Lung (tissue), 12 donors: Measurements from ENCODE around the gene CRY1. TPM values are rescaled to one million over a fixed set of nuclear protein-coding genes. Genes with fewer than 3 reads are reported as not detected.
"Not testable (repeated sequence)": the region's sequence is repeated elsewhere in the genome, so short reads cannot be mapped to it uniquely, and the experiment has no call there.

ENCODE experiments used
- ATAC-seq: fragments of 200-7000 bp; cut with Tn5 transposase; one replicate; pipeline ENCODE4 v1.9.1; 2020; ENCODE audit warnings: moderate number of reproducible peaks; ENCODE audit not compliant: insufficient read depth, low FRiP score
- DNase-seq, 3 donors: peaks; one replicate each; pipeline ENCODE4 v3.0.0-alpha.2; 2013 to 2017
- H3K27ac ChIP-seq, 2 donors: one replicate each; pipeline ENCODE4 v1.5.1; 2013; ENCODE audit warnings: mild to moderate bottlenecking in 2 of 2, moderate library complexity in 2 of 2, control low read depth in 1 of 2, inconsistent platforms in 1 of 2, low read depth in 1 of 2, low read length in 1 of 2
- H3K27me3 ChIP-seq, 3 donors: one replicate each; pipeline ENCODE4 v1.5.1; 2013; ENCODE audit warnings: low read length in 2 of 3; ENCODE audit not compliant: control insufficient read depth in 3 of 3, insufficient read depth in 3 of 3
- H3K36me3 ChIP-seq, 4 donors: one replicate each; pipeline ENCODE4 v1.5.1; 2013; ENCODE audit warnings: low read length in 4 of 4, mild to moderate bottlenecking in 1 of 4, moderate library complexity in 1 of 4; ENCODE audit not compliant: control insufficient read depth in 4 of 4, insufficient read depth in 4 of 4
- H3K4me1 ChIP-seq, 5 donors: one replicate each; pipeline ENCODE4 v1.5.1; 2013; ENCODE audit warnings: low read length in 5 of 5, mild to moderate bottlenecking in 2 of 5, moderate library complexity in 1 of 5; ENCODE audit not compliant: control insufficient read depth in 5 of 5, insufficient read depth in 5 of 5
- H3K4me3 ChIP-seq: one replicate; pipeline ENCODE4 v1.5.1; 2013; ENCODE audit warnings: mild to moderate bottlenecking, control low read depth, moderate library complexity
- H3K9ac ChIP-seq, 2 donors: one replicate each; pipeline ENCODE4 v1.5.1; 2013; ENCODE audit warnings: low read length in 2 of 2, control low read depth in 1 of 2; ENCODE audit not compliant: insufficient read depth in 1 of 2
- H3K9me3 ChIP-seq, 4 donors: one replicate each; pipeline ENCODE4 v1.5.1; 2013; ENCODE audit warnings: low read length in 3 of 4, mild to moderate bottlenecking in 1 of 4, moderate library complexity in 1 of 4; ENCODE audit not compliant: control insufficient read depth in 4 of 4, insufficient read depth in 3 of 4
- CTCF ChIP-seq: IDR thresholded peaks from 2 replicates; pipeline ENCODE4 v1.5.1; 2012; ENCODE audit warnings: mild to moderate bottlenecking; ENCODE audit errors: control extremely low read depth, extremely low read depth
- WGBS, 2 donors: extraction: QIAGEN DNeasy Blood & Tissue Kit; methylation state at CpG; one replicate each; pipeline ENCODE4 v1.1.7; 2013; 5-methylcytosine and 5-hydroxymethylcytosine counted together
- polyA plus RNA-seq, 2 donors: library from polyadenylated mRNA; stranded (reverse); fragments of 200-250 nt; gene quantifications; one replicate each; pipeline ENCODE4 v1.2.1, GENCODE V29; 2013
- total RNA-seq, 2 donors: library from RNA; depleted of rRNA in 1 of 2; stranded (reverse); fragments of >200 nt in 1 of 2; gene quantifications; one replicate each; pipeline ENCODE4 v1.2.1, GENCODE V29; 2014 to 2021
- donor health status: control.
- donor health status: control.
- donor health status: Bipolar disorder and iron deficiency.
- donor health status: healthy.
- donor health status: DM: yes; HTN: yes; CAD: no.

CRY1 gene
- total and polyA plus RNA-seq, 4 donors: 5.6 to 37.2 (median 17.9) TPM

GRCh38 chr12:107111314-107111713 is 18.0 kb upstream of the CRY1 start:
- H3K9ac ChIP-seq: no peak overlapping the region
- no peak for DNase-seq
- no peak overlapping the region for H3K4me3 ChIP-seq
- H3K4me1 ChIP-seq: no peaks in the 10 kb centered on the region
- no peaks in the 10 kb centered on the region for H3K9me3 ChIP-seq
- H3K27ac ChIP-seq: no peak overlapping the region
- H3K27me3 ChIP-seq: no peaks in the 10 kb centered on the region
- no peaks in the 10 kb centered on the region for H3K36me3 ChIP-seq
- no peak for ATAC-seq
- no peak for TF ChIP-seq CTCF

GRCh38 chr12:107109726-107110719 is 16.7 kb upstream of the CRY1 start:
- Histone ChIP-seq H3K9ac (no peak overlapping the region), H3K36me3 (no peaks in the 10 kb centered on the region), H3K9me3 (no peaks in the 10 kb centered on the region), H3K4me1 (no peaks in the 10 kb centered on the region), H3K4me3 (no peak overlapping the region), H3K27ac (no peak overlapping the region), H3K27me3 (no peaks in the 10 kb centered on the region)
- 78 to 84% methylated on average over 12 of the region's 12 CpGs for WGBS, 2 donors
- ATAC-seq: no peak
- no peak for DNase-seq
- no peak for TF ChIP-seq CTCF

- ATAC-seq (no peak), DNase-seq (no peak)
- TF ChIP-seq CTCF: no peak
- H3K9ac ChIP-seq: no peak overlapping the region
- no peak overlapping the region for H3K4me3 ChIP-seq
- 86 to 89% methylated on average over 8 of the region's 8 CpGs for WGBS, 2 donors
- no peak overlapping the region for H3K27ac ChIP-seq
- no peaks in the 10 kb centered on the region for H3K9me3 ChIP-seq
- no peaks in the 10 kb centered on the region for H3K4me1 ChIP-seq
- H3K36me3 ChIP-seq: no peaks in the 10 kb centered on the region
- H3K27me3 ChIP-seq: no peaks in the 10 kb centered on the region
Observed at GRCh38 chr12:107108995-107109508, 15.7 kb upstream of the CRY1 start.

- 91 to 92% methylated on average over 1 of the region's 1 CpG for WGBS, 2 donors
- H3K9me3 ChIP-seq, H3K4me1 ChIP-seq, DNase-seq, H3K27me3 ChIP-seq, H3K36me3 ChIP-seq, H3K9ac ChIP-seq, H3K27ac ChIP-seq, H3K4me3 ChIP-seq, ATAC-seq: not testable (repeated sequence)
Observed at GRCh38 chr12:107108366-107108765, 15.0 kb upstream of the CRY1 start.
